ENCODE results near the gene ILK.

- TF ChIP-seq CTCF (IDR thresholded peaks at IDR 0.05) (no peak), POLR2A (IDR thresholded peaks at IDR 0.05) (no peak), EP300 (IDR thresholded peaks at IDR 0.05) (no peak)
These were observed 39.4 kb downstream of the ILK start for GRCh38 chr11:6642957-6643356.
